ENCODE results near the gene DCC.

DCC gene

DNA sequence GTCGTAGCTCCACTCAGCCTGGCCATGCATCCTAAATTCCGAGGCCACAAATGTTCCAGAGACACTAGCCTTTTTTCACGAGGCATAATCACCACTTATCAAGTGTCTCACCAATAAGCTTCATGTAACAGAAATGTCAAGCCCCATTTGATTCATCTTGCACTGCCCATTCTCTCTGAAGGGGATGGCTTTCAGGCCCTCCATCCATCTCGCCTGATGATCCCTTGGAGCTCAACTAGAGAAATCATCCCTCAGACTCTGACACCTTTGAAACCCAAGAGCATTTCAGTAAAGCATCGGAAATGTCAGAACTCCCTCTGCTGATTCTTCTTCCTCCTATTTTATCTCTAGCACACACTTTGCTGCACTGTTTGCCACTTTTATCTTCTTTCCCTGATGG, 91.7 kb downstream of the DCC start:
- no peak for DNase-seq

GRCh38 chr18:52433797-52434196, 93.8 kb downstream of the DCC start:
- DNase-seq: no peak

DNA sequence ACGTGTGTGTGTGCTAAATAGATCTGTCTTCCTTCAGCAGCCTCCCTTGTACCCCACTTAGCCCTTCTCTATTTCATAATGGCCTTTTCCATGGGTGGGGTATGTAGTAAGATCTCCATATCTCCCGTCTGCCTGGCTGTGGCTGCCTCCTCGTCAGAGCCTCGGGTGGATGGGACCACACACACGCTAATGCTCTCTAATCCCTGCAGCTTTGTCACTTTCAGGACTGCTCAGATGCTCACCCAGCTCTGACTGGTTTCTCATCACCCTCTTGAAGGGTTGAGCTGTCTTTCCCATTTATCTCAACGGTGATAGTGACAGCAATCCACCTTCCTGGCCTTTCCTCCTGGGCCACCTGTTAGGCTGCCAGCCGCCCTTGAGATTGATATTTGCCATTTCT, 95.3 kb downstream of the DCC start:
- no peak for DNase-seq

DNA sequence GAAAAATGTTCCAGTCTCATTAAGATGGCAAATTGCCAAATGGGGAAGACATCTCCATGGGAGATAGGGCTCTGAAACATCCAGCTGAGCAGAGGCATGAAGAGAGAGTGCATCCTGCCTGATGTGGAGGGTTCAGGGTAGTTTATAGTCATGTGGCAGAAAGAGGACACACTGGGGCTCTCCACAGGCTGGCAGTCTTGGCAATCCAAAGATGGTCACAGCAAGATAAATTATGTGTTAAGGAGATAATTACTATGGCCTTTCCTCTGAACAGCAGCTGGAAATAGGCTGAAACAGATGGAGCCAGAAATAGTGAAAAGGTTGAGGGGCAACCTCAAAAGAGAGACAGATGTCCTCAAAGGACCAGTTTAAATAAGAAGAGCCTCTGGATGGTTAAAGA, 97.2 kb downstream of the DCC start:
- DNase-seq: peak; percentile 41

DNA sequence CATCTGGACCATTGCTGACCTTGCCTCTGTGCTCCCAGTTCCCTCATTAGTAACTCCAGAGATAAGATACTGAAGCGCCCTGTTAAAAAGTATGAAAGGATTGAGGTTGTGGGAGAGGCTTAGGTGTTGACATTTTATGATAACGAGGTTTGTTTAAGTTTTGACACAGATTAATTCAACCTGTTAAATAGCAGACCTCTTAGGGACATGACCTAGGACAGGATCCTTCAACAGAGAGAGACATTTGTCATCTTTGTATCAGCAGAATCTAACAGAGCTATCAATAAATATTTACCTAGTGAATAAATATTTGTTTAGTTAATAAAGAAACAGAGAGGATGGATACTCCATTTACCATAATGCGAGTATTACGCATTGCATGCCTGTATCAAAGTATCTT, 99.5 kb downstream of the DCC start:
- no peak for DNase-seq

DNA sequence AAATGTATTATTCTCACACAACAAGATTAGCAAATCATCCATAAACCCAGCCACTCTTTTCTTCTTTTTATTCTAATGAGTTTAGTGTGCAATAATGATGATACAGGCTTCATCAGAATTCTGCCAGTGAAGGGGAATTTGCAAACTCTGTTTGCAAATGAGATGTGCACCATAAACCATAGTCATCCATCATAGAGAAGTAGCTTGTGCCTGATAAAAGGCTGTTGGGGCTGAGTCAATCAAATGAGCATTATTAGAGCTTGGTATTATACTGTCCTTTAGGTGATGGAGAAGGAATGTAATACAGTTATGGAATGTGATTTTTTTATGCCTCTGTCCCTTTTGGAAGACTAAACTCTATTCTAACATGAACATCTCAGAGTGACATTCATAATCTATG, 101.8 kb downstream of the DCC start:
- no peak for DNase-seq

GRCh38 chr18:52442686-52443085, 102.7 kb downstream of the DCC start:
- DNase-seq: no peak

DNA sequence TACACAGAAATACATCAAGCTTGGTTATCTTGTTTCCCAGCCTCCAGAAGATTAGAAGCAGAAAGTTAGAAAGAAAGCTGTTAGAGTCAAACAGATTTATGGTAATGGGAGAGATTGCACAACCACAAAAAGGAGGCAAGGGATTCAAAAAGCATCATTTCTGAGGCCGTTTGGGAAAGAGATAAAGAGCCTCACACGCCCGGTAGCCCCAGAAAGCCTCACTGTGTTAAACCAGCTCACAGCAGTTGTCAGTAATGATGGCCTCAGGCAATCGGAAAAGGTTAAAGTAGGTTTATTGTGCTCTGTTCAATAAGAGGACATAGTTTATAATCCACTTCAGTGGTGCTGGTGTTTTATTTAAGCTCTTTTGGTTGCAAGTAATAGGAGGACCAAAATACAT, 111.3 kb downstream of the DCC start:
- peak; percentile 50 for DNase-seq

DNA sequence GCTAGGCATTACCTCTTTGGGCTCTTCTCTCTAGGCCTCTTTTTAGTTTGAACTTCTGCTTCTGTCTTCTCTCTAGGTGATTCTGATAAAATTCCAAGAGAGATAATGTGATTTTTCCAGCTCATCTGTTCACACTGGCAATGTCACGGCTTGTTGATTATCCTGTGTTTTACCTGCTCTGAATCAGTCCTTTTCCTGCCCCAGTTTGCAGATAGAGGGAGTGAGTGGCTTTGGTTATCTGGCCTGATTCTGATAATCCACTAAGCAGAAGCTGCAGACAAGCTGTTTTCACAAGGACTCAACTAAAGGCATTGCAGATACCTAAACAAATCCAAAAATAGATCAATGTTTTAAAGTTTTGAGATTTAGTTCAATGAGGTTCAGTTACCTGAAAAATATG, 111.9 kb downstream of the DCC start:
- DNase-seq: no peak

DNA sequence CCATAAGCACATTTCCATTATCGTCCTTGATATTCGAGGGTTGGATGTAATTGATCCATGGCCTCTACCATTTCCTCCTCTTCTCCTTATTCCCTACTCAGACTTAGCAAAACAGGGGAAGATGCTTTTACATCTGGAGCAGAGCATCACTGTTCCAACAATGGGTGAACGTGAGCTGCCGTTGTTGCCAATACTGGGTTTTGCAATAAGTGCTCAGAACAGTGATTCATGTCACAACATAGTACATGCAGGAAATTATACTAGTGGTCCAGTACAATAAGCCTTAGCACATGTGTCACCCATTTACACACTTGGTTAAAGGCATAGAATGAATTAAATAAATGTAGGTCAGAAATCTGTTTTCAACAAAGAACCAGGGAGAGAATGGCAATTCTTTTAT, 112.4 kb downstream of the DCC start:
- no peak for DNase-seq

- no peak for DNase-seq
Observed at GRCh38 chr18:52459890-52460289, 119.9 kb downstream of the DCC start.

GRCh38 chr18:52462853-52463252, 122.9 kb downstream of the DCC start:
- DNase-seq: no peak

GRCh38 chr18:52465391-52465790, 125.4 kb downstream of the DCC start:
- no peak for DNase-seq

- no peak for DNase-seq
Observed at GRCh38 chr18:52468496-52468895, 128.5 kb downstream of the DCC start.

DNA sequence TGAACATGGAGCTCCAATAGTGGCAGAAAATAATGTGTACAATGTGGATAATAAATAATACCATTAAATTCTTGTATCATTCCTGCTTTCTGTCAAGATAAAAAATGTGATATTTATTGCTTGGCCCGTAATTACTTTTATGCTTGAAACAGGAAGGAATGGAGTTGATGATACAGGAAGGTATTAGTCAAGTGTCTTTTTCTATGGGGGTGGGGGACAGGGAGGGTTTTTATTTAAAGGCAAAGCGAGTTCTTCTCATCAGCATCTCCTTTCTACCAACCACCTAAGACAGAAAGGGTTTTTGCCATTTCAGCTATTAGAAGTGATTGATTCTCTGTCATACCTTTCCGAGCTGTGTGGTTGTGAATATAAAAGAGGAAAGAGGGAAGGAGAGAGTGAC, 135.3 kb downstream of the DCC start:
- no peak for DNase-seq

- no peak for DNase-seq
Observed at GRCh38 chr18:52481116-52481515, 141.1 kb downstream of the DCC start.

- no peak for DNase-seq
Observed at GRCh38 chr18:52484977-52485376, 145.0 kb downstream of the DCC start.

DNA sequence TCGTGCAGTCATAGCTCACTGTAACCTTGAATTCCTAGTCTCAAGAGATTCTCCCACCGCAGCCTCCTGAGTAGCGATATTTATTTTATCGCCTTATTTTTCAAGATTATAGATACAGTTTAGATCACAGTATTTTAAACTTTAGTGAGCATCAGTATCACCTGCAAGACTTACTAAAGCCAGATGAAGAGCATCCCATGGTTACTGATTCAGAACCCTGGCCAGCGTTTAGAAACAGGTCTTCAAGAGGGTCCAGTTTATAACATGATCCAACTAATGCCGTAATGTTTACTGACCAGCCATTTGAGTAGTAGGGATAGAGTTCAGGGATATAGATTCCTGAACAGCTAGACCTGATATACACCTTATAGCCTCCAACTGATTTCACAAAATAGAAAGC, 146.1 kb downstream of the DCC start:
- no peak for DNase-seq

DNA sequence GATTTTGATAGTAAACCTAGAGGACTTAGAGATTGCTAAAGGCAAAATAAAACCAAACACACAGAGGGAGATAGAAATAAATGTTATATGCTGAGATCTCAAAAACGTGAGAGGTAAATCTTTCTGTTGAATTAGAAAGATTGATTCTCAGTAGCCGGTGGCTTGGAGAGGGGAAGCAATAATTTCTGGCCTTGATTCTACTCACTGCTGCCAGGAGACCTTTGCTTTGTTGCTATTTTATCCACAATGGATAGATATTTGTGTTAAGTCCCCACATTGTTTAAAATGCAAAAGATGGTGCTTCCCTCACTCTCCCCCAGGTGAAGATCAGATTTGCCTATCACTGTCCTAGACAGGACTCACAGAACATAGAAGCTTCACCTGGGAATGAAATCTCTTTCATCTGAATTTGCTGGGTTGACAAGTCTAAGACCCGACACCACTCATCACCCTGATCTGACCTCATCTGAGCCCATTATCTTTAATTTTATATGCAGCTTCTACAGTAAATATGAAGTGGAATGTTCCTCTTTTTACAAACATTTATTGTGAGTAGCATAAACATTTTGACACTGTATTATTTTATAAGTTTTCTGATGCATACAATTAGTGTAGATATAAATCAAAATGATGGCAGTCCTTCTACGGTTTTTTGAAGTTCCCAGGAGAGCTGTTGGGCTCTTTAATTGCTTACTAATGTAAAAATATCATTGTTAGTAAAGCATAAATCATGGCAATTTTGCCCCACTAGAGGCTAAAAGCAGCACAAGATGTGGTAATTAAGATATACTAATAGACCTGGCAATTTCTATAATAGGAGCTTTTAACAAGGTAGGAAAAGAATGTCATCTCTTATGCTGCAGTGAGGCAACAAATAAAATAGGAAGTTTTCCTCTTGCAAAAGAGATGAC, 149.7 kb downstream of the DCC start:
- DNase-seq: peak; percentile 95

DNA sequence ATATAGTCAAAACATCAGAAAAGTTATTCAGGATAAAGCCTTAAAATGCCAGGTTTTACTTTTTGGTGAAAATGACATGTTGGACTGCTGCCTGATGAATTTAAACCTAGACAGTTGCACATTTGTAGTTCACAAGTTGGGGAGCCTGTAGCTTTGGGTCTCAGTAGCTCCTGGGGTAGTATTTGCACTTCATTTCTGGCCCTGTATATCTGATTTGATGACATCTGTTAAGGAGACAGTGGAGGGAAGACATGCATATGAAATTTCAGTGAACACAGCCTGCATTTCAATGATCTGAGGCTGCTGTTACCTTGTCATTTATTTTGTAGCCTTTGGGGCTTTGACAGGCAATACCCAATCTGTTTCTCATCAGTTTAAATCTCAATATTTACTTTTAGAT, 156.4 kb downstream of the DCC start:
- DNase-seq: no peak

DNA sequence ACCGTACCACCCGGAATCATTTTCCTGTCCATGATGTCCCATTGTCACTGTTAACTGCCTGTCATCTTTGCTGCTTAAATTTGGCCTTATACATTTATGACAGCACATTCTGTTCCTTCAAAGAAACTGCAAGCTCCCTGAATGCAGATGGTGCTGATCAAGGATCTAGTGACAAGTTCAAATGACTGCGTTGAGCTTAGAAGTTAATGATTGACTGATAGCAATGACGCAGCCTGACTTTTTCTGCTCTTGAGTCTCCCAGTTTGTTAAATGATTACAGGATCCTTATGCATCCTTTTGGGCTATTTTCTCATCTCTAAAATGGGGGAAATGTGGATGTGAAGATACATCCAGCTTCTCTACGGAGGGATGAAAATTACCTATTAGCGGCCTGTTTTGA, 159.0 kb downstream of the DCC start:
- no peak for DNase-seq

GRCh38 chr18:52499644-52500043, 159.6 kb downstream of the DCC start:
- DNase-seq: peak; percentile 98

- DNase-seq: no peak
Observed at GRCh38 chr18:52504589-52504988, 164.6 kb downstream of the DCC start.

DNA sequence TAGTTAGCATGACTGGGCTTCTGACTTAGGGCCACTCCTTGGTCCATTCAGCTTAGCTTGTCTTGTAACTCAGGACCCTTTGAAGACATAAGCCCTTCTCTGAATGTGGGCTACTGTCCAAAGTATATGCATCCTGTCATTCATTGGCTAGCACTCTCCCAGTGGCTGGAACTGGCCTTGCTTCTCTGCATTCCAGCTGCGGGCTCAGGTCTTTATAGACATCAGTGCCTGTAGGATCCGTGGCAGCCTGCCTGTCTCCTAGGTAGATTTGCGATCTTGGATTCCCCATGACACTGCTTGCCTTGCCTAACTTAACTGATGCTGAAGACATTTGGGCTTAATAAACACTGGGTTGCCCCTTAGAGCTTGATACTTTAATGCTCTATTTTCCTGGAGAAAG, 170.1 kb downstream of the DCC start:
- no peak for DNase-seq

- no peak for DNase-seq
Observed at GRCh38 chr18:52518086-52518485, 178.1 kb downstream of the DCC start.

Measured in NCI-H1417 treated with DMSO at 0.1 percent for 48 hours (cell line).